OCI-LY1 (cell line): ENCODE measurements around the gene ST6GALNAC3.

ENCODE experiments used
- H2AFZ ChIP-seq: fragments of 200-600 bp; sonication (generic), shearing (Covaris generic); 2 replicates; pipeline ENCODE4 v1.6.0; 2014; ENCODE audit warnings: antibody characterized with exemption, mild to moderate bottlenecking, low read length
- H3F3A ChIP-seq: fragments of 200-600 bp; sonication (generic), shearing (Covaris generic); 2 replicates; pipeline ENCODE4 v1.6.0; 2014; ENCODE audit warnings: mild to moderate bottlenecking, antibody characterized with exemption, low read length, moderate library complexity; ENCODE audit not compliant: insufficient read depth
- H3K27ac ChIP-seq: fragments of 200-600 bp; sonication (generic); 2 replicates; pipeline ENCODE4 v1.5.1; 2014; ENCODE audit warnings: low read length, mixed run types, mild to moderate bottlenecking, low read depth; ENCODE audit not compliant: poor library complexity, severe bottlenecking
- H3K27me3 ChIP-seq: fragments of 200-600 bp; sonication (generic); 2 replicates; pipeline ENCODE4 v1.6.0; 2014; ENCODE audit warnings: antibody characterized with exemption, mild to moderate bottlenecking, low read length, moderate library complexity; ENCODE audit not compliant: insufficient read depth
- H3K36me3 ChIP-seq: fragments of 200-600 bp; sonication (generic); 2 replicates; pipeline ENCODE4 v1.6.1; 2014; ENCODE audit warnings: mild to moderate bottlenecking, antibody characterized with exemption, low read length, moderate library complexity, mixed read lengths; ENCODE audit not compliant: insufficient read depth
- H3K4me1 ChIP-seq: fragments of 200-600 bp; sonication (generic); 2 replicates; pipeline ENCODE4 v1.5.1; 2014; ENCODE audit warnings: mild to moderate bottlenecking, low read length, moderate library complexity; ENCODE audit not compliant: insufficient read depth, severe bottlenecking
- H3K4me2 ChIP-seq: fragments of 200-600 bp; sonication (generic), shearing (Covaris generic); 2 replicates; pipeline ENCODE4 v1.6.1; 2014; ENCODE audit warnings: low read length
- H3K4me3 ChIP-seq: fragments of 200-600 bp; sonication (generic); 2 replicates; pipeline ENCODE4 v1.5.1; 2014; ENCODE audit warnings: low read length, low read depth, mild to moderate bottlenecking, mixed read lengths; ENCODE audit not compliant: poor library complexity, severe bottlenecking
- H3K79me2 ChIP-seq: fragments of 200-600 bp; shearing (Covaris generic); 2 replicates; pipeline ENCODE4 v1.6.1; 2016; ENCODE audit warnings: mixed run types, low read length, mixed read lengths; ENCODE audit not compliant: insufficient read depth
- H3K9ac ChIP-seq: fragments of 200-600 bp; sonication (generic), shearing (Covaris generic); 2 replicates; pipeline ENCODE4 v1.6.1; 2014; ENCODE audit warnings: mild to moderate bottlenecking, low read length, mixed read lengths
- H3K9me2 ChIP-seq: fragments of 200-600 bp; sonication (generic), shearing (Covaris generic); 2 replicates; pipeline ENCODE4 v1.6.1; 2014; ENCODE audit warnings: low read depth, mild to moderate bottlenecking, low read length, mixed read lengths
- H3K9me3 ChIP-seq: fragments of 200-600 bp; shearing (Covaris generic); 2 replicates; pipeline ENCODE4 v1.6.1; 2014; ENCODE audit warnings: low read length, mixed read lengths
- H4K20me1 ChIP-seq: fragments of 200-600 bp; sonication (generic), shearing (Covaris generic); 2 replicates; pipeline ENCODE4 v1.6.0; 2016; ENCODE audit warnings: mild to moderate bottlenecking, low read length; ENCODE audit not compliant: insufficient read depth
- EZH2 ChIP-seq: fragments of 200-600 bp; sonication (generic), shearing (Covaris generic); IDR thresholded peaks from 2 replicates; pipeline ENCODE4 v1.8.0; 2017; ENCODE audit warnings: borderline replicate concordance, mixed run types, mild to moderate bottlenecking, antibody characterized with exemption, low read length, moderate library complexity, mixed read lengths
- TF ChIP-seq, protein P1 (sequence below): fragments of 200-600 bp; sonication (generic), shearing (Covaris generic); IDR thresholded peaks from 2 replicates; pipeline ENCODE4 v1.5.1; 2017; ENCODE audit warnings: mild to moderate bottlenecking, antibody characterized with exemption, low read length, moderate library complexity, mixed read lengths

The ST6GALNAC3 gene

DNA sequence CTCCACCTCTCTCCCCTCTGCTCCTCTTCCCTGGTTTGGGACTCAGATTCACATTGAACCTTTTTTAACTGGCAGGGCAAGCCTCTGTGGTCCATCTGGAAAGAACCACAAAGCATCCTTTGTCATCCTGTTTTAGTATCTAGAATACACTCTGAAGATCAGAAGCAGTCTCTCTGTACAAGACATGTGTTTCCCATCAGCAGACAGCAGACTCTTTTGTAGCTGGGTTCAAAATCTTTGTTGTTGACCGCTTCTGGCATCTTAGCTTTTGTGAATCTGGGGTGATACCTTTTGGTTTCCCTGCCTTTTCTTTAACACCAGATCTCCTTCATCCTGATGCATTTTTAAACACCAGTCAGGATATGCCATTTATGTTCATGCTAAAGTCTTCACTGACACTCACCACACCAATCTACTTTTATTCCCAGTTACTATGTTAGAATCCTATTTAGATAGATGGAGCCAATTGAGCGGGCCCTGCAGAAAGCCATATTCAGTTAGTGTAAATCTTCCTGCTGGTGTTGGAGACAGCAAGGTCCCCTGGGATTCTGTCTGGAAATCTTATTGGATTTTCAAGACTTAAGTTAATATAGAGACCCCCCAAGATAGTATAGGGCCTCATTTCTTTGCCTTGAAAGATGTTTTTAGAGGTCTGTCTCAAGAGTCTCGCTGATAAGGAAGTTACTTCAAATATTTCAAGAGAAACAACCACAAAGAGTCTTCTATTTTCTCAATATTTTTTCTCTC, 51.1 kb downstream of the ST6GALNAC3 start:
- no peak overlapping the region for H2AFZ ChIP-seq
- H3K79me2 ChIP-seq = no peaks in the 10 kb centered on the region
- no peaks in the 10 kb centered on the region for H3K9me2 ChIP-seq
- no peaks in the 10 kb centered on the region for H3K4me1 ChIP-seq
- no peaks in the 10 kb centered on the region for H4K20me1 ChIP-seq
- no peak overlapping the region for H3K27ac ChIP-seq
- H3K4me2 ChIP-seq = no peak overlapping the region
- no peaks in the 10 kb centered on the region for H3K27me3 ChIP-seq
- TF ChIP-seq EZH2 = no peak
- TF ChIP-seq, protein P1, sequence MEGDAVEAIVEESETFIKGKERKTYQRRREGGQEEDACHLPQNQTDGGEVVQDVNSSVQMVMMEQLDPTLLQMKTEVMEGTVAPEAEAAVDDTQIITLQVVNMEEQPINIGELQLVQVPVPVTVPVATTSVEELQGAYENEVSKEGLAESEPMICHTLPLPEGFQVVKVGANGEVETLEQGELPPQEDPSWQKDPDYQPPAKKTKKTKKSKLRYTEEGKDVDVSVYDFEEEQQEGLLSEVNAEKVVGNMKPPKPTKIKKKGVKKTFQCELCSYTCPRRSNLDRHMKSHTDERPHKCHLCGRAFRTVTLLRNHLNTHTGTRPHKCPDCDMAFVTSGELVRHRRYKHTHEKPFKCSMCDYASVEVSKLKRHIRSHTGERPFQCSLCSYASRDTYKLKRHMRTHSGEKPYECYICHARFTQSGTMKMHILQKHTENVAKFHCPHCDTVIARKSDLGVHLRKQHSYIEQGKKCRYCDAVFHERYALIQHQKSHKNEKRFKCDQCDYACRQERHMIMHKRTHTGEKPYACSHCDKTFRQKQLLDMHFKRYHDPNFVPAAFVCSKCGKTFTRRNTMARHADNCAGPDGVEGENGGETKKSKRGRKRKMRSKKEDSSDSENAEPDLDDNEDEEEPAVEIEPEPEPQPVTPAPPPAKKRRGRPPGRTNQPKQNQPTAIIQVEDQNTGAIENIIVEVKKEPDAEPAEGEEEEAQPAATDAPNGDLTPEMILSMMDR = no peak
- no peak overlapping the region for H3K9ac ChIP-seq
- no peaks in the 10 kb centered on the region for H3K36me3 ChIP-seq
- no peaks in the 10 kb centered on the region for H3K9me3 ChIP-seq
- no peak overlapping the region for H3K4me3 ChIP-seq
- no peaks in the 10 kb centered on the region for H3F3A ChIP-seq

DNA sequence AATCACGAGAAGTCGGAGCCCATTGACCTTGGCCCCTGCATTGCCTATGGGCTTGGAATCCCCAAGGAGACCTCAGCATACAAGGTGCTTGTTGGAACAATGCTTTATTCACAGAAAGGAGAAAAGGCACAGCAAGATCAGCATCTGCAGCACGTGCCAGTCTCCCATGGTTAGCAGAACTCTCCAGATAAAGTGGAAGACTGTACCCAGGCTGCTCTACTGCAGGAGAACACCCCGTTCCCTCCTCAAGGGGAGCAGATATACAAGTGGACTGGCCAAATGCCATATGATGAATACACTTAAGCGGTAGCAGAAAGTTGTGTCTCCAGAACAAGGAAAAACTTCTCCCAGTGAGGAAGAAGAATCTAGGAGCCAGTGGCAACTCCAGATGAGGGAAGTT, 53.5 kb downstream of the ST6GALNAC3 start:
- Histone ChIP-seq H3K27me3 (no peaks in the 10 kb centered on the region), H3K4me1 (no peaks in the 10 kb centered on the region), H3K4me2 (no peak overlapping the region), H3K9ac (no peak overlapping the region), H3K79me2 (no peaks in the 10 kb centered on the region), H3F3A (no peaks in the 10 kb centered on the region), H3K4me3 (no peak overlapping the region), H4K20me1 (no peaks in the 10 kb centered on the region), H3K9me3 (no peaks in the 10 kb centered on the region), H3K36me3 (no peaks in the 10 kb centered on the region), H3K27ac (no peak overlapping the region), H3K9me2 (no peaks in the 10 kb centered on the region), H2AFZ (no peak overlapping the region)
- no peak for TF ChIP-seq EZH2
- TF ChIP-seq, protein P1 = no peak

DNA sequence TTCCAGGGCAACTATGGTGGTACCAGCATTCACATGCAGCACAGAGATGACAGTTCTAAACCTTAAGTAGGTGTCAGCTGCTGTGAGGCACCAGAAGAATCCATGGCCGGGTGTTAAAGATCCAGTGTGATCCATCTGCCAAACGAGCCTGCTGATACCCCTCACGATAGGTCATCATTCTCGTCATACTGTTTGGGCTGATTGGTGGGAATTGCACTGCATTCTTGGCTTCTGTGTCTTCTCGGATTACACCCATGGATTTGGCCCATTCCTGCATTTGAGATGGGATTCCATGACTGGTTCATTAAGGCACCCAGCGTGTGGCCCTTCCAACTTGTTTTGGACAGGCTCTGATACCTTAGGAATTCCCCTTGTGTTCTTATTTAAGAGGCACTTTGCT, 55.2 kb downstream of the ST6GALNAC3 start:
- H3K79me2 ChIP-seq = no peaks in the 10 kb centered on the region
- H4K20me1 ChIP-seq = no peaks in the 10 kb centered on the region
- TF ChIP-seq EZH2 = no peak
- TF ChIP-seq, protein P1 = no peak
- H3K4me2 ChIP-seq = no peak overlapping the region
- no peaks in the 10 kb centered on the region for H3K27me3 ChIP-seq
- H3K9ac ChIP-seq = no peak overlapping the region
- no peak overlapping the region for H3K27ac ChIP-seq
- no peak overlapping the region for H3K4me3 ChIP-seq
- no peaks in the 10 kb centered on the region for H3K9me3 ChIP-seq
- H3K36me3 ChIP-seq = no peaks in the 10 kb centered on the region
- no peaks in the 10 kb centered on the region for H3K4me1 ChIP-seq
- H3K9me2 ChIP-seq = no peaks in the 10 kb centered on the region
- H3F3A ChIP-seq = no peaks in the 10 kb centered on the region
- no peak overlapping the region for H2AFZ ChIP-seq
